ENCODE data around the gene PTPN4.

- TF ChIP-seq CTCF (IDR thresholded peaks at IDR 0.05) (no peak), POLR2A (IDR thresholded peaks at IDR 0.05) (no peak)
Observed at GRCh38 chr2:120020554-120020953, 260.8 kb downstream of the PTPN4 start.

Data from tibial nerve (tissue), 3 donors.